ENCODE data around the gene PSMD2. TPM values are rescaled to one million over a fixed set of nuclear protein-coding genes. Genes with fewer than 3 reads are reported as not detected.
A peak's percentile ranks its signal among the peaks of the same experiment; 100 is the strongest.

Gene PSMD2
- total RNA-seq, 1 experiment from 2014 or later: 1,305 TPM

- no peaks in the 10 kb centered on the region for H3K9me3 ChIP-seq
- H3K4me3 ChIP-seq: no peak overlapping the region
- H3K36me3 ChIP-seq: peaks cover 84% of the 10 kb centered on the region
- DNase-seq: no peak
- H3K27me3 ChIP-seq: no peaks in the 10 kb centered on the region
Observed at GRCh38 chr3:184306341-184306972, 7.4 kb downstream of the PSMD2 start.

DNA sequence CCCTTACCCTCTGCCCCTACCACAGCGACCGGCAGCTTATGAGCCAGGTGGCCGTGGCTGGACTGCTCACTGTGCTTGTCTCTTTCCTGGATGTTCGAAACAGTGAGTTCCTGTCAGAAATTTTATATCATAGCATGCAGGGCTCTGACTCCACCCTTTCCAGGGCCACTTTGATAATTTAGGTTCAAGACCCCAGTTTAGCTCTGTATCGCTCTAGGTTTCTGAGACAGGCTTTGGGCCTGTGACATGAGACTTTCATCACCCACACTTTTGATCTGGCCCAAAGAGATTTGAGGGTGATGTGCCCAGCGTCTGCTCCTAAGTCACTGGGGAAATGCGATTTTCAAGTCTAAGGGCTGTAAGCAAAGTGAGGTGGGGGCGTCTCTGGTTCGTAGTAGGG, 8.9 kb downstream of the PSMD2 start:
- H3K36me3 ChIP-seq: peaks cover 69% of the 10 kb centered on the region
- DNase-seq: no peak
- no peaks in the 10 kb centered on the region for H3K9me3 ChIP-seq
- H3K27me3 ChIP-seq: no peaks in the 10 kb centered on the region
- no peak overlapping the region for H3K4me3 ChIP-seq

DNA sequence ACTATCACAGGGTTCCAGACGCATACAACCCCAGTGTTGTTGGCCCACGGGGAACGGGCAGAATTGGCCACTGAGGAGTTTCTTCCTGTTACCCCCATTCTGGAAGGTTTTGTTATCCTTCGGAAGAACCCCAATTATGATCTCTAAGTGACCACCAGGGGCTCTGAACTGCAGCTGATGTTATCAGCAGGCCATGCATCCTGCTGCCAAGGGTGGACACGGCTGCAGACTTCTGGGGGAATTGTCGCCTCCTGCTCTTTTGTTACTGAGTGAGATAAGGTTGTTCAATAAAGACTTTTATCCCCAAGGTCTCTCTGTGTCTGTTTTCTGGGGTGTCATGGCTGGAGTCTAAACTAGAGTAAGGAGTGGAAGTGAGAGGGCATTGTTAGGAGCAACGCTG, 9.7 kb downstream of the PSMD2 start:
- H3K9me3 ChIP-seq: no peaks in the 10 kb centered on the region
- H3K36me3 ChIP-seq: peaks cover 61% of the 10 kb centered on the region

GRCh38 chr3:184311633-184312032, 12.6 kb downstream of the PSMD2 start:
- Histone ChIP-seq H3K36me3 (peaks cover 48% of the 10 kb centered on the region), H3K9me3 (no peaks in the 10 kb centered on the region), H3K4me3 (no peak overlapping the region), H3K27me3 (no peaks in the 10 kb centered on the region)
- no peak for DNase-seq

More for the DNA sequence above, 9.7 kb downstream of the PSMD2 start:
- Histone ChIP-seq H3K27me3 (no peaks in the 10 kb centered on the region), H3K4me3 (no peak overlapping the region)
- no peak for DNase-seq

DNA sequence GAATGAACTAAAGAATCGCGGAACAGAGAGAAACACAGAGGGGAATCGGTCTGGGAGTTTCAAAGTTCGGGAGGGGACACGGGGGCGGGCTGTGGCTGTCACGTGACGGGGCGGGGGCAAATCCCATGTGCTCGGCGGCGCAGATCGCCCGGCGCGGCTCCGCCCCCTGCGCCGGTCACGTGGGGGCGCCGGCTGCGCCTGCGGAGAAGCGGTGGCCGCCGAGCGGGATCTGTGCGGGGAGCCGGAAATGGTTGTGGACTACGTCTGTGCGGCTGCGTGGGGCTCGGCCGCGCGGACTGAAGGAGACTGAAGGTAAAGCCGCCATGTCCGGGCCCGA, 15.3 kb downstream of the PSMD2 start, which contains the start of gene EIF4G1:
EIF4G1 (plus strand) TSS at position 244 of the 337 bp plus-strand sequence. CDS start 1,191 bp downstream, outside the sequence.
- Histone ChIP-seq H3K9me3 (no peaks in the 10 kb centered on the region), H3K36me3 (peaks cover 48% of the 10 kb centered on the region), H3K27me3 (0 out of 2 replicates have a peak, but pooled peaks cover 2% of the 10 kb centered on the region), H3K4me3 (peak within 1 kb of the TSS; percentile 87)
- peak; percentile 95 for DNase-seq

DNA sequence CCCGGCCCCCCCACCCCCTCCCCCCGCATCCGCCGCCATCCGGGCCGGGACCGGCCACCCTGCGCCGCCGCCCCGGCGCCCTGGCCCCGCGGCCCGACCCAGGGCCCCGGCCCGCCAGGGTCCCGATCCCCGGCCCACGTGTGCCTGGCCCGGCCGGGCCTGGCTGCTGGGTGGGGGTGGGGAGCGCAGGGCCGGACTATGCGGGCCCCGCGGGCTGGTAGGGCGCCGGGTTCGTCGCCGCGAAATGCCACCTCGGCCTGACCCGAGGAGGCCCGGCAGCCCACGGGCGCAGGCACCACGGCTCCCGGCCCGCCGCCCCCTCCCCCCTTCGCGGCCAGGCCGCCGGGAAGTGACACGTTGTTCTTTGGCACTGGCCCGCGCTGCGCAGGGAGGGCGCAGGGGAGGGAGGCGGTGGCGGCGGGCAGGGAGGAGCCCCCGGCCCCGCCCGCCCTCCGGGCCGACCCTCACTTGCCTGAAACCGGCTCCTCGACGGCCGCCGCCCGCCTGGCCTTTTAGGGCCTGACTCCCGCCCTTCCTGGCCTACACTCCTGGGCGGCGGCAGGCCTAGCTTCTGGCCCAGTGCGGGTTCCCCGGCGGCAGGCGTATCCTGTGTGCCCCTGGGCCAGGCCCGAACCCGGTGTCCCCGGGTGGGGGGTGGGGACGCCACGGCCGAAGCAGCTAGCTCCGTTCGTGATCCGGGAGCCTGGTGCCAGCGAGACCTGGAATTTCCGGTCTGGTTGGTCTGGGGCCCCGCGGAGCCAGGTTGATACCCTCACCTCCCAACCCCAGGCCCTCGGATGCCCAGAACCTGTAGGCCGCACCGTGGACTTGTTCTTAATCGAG, 15.9 kb downstream of the PSMD2 start:
- Histone ChIP-seq H3K27me3 (0 out of 2 replicates have a peak, but pooled peaks cover 2% of the 10 kb centered on the region), H3K4me3 (peak overlapping the region; percentile 87), H3K36me3 (peaks cover 48% of the 10 kb centered on the region), H3K9me3 (no peaks in the 10 kb centered on the region)
- DNase-seq: peak; percentile 86

DNA sequence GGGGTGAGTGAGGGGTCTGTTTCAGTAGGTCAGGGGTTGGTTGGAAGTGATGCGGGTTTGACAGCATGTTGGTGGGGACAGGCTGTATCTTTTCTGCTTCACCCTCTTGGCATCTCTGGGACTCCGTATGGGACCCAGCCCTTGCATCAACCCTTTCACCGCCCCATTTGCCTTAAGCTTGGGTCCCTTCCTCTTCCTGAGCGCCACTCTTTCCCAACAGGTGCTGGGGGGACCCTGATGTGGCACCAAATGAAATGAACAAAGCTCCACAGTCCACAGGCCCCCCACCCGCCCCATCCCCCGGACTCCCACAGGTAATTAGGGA, 16.5 kb downstream of the PSMD2 start:
- Histone ChIP-seq H3K36me3 (peaks cover 53% of the 10 kb centered on the region), H3K27me3 (0 out of 2 replicates have a peak, but pooled peaks cover 2% of the 10 kb centered on the region), H3K9me3 (no peaks in the 10 kb centered on the region), H3K4me3 (peak overlapping the region; percentile 87)
- DNase-seq: no peak

GRCh38 chr3:184315871-184316661, 17.0 kb downstream of the PSMD2 start:
- Histone ChIP-seq H3K36me3 (peaks cover 58% of the 10 kb centered on the region), H3K4me3 (peak overlapping the region; percentile 87), H3K9me3 (no peaks in the 10 kb centered on the region), H3K27me3 (0 out of 2 replicates have a peak, but pooled peaks cover 2% of the 10 kb centered on the region)
- DNase-seq: no peak

DNA sequence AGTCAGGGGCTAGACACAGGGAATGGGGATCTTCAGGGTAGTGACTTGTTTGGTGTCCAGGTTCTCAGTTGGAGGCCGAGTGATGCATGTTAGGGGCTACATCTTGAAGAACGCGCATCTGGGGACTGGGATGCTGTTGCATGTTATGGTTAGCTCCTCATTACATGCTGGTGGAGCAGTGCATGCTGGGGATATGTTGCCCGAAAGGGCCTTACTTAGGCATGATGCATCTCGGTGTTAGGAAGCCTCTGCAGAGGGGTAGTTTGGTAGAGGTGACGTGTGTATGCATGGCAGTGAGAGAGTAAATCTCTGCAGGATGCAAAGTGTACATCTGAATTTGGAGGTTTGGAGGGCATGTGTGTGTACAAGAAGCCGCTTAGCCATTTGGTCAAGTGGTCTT, 17.8 kb downstream of the PSMD2 start:
- H3K9me3 ChIP-seq: no peaks in the 10 kb centered on the region
- H3K27me3 ChIP-seq: 0 out of 2 replicates have a peak, but pooled peaks cover 2% of the 10 kb centered on the region
- peak overlapping the region; percentile 87 for H3K4me3 ChIP-seq
- H3K36me3 ChIP-seq: peaks cover 65% of the 10 kb centered on the region
- DNase-seq: no peak

DNA sequence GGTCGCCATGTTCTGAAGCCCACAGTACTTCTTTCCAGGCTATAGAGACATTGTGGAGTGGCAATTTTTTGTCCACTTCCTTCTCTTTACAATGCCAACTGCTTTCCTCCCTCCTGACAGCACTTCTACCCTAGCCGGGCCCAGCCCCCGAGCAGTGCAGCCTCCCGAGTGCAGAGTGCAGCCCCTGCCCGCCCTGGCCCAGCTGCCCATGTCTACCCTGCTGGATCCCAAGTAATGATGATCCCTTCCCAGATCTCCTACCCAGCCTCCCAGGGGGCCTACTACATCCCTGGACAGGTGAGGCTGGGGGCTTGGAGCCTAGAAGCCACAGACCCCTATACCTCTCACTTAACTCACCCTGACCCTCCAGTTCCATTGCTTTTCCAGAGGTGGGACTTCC, 18.2 kb downstream of the PSMD2 start:
- H3K36me3 ChIP-seq: peaks cover 69% of the 10 kb centered on the region
- no peaks in the 10 kb centered on the region for H3K9me3 ChIP-seq
- DNase-seq: no peak
- H3K27me3 ChIP-seq: 0 out of 2 replicates have a peak, but pooled peaks cover 2% of the 10 kb centered on the region
- H3K4me3 ChIP-seq: peak overlapping the region; percentile 87

- DNase-seq: peak; percentile 99
- Histone ChIP-seq H3K4me3 (peak overlapping the region; percentile 32), H3K9me3 (no peaks in the 10 kb centered on the region), H3K36me3 (peaks cover 97% of the 10 kb centered on the region), H3K27me3 (0 out of 2 replicates have a peak, but pooled peaks cover 2% of the 10 kb centered on the region)
Observed at GRCh38 chr3:184320104-184320445, 21.0 kb downstream of the PSMD2 start.

DNA sequence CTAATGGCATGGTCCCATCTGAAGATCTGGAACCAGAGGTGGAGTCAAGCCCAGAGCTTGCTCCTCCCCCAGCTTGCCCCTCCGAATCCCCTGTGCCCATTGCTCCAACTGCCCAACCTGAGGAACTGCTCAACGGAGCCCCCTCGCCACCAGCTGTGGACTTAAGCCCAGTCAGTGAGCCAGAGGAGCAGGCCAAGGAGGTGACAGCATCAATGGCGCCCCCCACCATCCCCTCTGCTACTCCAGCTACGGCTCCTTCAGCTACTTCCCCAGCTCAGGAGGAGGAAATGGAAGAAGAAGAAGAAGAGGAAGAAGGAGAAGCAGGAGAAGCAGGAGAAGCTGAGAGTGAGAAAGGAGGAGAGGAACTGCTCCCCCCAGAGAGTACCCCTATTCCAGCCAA, 22.6 kb downstream of the PSMD2 start:
- Histone ChIP-seq H3K9me3 (no peaks in the 10 kb centered on the region), H3K36me3 (peaks cover 97% of the 10 kb centered on the region), H3K4me3 (no peak overlapping the region), H3K27me3 (0 out of 2 replicates have a peak, but pooled peaks cover 2% of the 10 kb centered on the region)
- no peak for DNase-seq

DNA sequence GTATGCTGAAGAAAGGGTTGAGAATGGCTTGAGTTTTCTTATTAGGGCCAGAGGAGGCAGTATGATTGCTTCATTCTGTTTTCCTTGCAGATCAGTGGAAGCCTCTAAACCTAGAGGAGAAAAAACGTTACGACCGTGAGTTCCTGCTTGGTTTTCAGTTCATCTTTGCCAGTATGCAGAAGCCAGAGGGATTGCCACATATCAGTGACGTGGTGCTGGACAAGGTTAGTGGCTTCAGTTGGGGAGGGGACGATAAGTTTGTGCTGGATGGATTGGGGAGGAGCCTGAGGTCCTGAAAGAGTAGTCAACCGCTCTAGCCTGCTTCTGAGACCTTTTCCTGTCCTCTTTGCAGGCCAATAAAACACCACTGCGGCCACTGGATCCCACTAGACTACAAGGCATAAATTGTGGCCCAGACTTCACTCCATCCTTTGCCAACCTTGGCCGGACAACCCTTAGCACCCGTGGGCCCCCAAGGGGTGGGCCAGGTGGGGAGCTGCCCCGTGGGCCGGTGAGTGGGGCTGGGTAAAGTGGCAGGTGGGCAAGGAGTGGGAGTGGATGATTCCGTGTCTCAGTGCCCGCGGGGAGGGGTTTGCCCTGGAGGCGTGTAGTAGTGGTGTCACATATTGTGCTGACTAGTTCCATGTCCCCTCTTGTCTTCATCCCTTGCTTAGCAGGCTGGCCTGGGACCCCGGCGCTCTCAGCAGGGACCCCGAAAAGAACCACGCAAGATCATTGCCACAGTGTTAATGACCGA, 23.9 kb downstream of the PSMD2 start:
- Histone ChIP-seq H3K27me3 (0 out of 2 replicates have a peak, but pooled peaks cover 2% of the 10 kb centered on the region), H3K9me3 (no peaks in the 10 kb centered on the region), H3K36me3 (peaks cover 97% of the 10 kb centered on the region), H3K4me3 (no peak overlapping the region)
- DNase-seq: no peak

GRCh38 chr3:184323696-184324095, 24.7 kb downstream of the PSMD2 start:
- no peak for DNase-seq
- Histone ChIP-seq H3K27me3 (0 out of 2 replicates have a peak, but pooled peaks cover 2% of the 10 kb centered on the region), H3K36me3 (peaks cover 97% of the 10 kb centered on the region), H3K4me3 (no peak overlapping the region), H3K9me3 (no peaks in the 10 kb centered on the region)

DNA sequence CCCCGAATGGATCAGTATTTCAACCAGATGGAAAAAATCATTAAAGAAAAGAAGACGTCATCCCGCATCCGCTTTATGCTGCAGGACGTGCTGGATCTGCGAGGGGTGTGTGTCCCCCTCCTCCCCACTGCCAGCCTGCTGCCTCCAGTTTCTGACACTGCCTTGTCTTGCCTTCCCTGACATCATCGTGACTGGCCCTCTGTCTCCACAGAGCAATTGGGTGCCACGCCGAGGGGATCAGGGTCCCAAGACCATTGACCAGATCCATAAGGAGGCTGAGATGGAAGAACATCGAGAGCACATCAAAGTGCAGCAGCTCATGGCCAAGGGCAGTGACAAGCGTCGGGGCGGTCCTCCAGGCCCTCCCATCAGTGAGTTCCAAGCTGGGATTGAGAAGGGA, 26.2 kb downstream of the PSMD2 start:
- H3K4me3 ChIP-seq: no peak overlapping the region
- no peaks in the 10 kb centered on the region for H3K9me3 ChIP-seq
- H3K27me3 ChIP-seq: no peaks in the 10 kb centered on the region
- peaks cover 100% of the 10 kb centered on the region for H3K36me3 ChIP-seq
- no peak for DNase-seq

DNA sequence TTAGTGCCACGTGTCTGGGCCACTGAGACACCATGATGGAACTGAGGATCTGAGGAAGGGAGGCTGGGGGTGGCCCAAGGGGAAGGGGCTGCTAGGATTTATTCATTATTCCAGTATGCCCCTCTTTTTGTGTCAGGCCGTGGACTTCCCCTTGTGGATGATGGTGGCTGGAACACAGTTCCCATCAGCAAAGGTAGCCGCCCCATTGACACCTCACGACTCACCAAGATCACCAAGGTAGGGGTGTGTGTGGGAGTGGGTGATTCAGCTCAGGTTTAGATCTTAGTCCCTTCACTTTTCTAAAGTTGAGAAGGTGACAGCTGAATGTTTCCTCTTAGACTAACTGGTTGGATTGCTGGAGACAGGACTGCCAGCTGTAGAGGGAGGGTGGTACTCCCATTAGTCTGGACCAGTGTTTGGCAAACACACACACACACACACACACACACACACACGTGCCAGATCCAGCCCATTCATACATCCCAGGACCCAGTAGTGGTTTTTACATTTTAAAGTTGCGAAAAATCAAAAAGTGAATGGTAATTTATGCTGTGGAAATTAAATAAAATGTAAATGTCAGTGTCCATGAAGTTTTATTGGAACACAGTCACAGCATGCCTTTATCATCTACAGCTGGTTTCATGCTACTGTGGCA, 26.8 kb downstream of the PSMD2 start:
- Histone ChIP-seq H3K4me3 (no peak overlapping the region), H3K9me3 (no peaks in the 10 kb centered on the region), H3K36me3 (peaks cover 100% of the 10 kb centered on the region), H3K27me3 (no peaks in the 10 kb centered on the region)
- no peak for DNase-seq
